ENCODE results near the gene RAD51B.

The RAD51B gene

GRCh38 chr14:68261092-68261842, 441.7 kb downstream of the RAD51B start:
- DNase-seq (ENCODE audit: insufficient read length, low spot score): no peak
- TF ChIP-seq POLR2AphosphoS5 (IDR thresholded peaks at IDR 0.05; ENCODE audit: low read depth, low read length): no peak
- no peak for TF ChIP-seq POU2F2 (IDR thresholded peaks at IDR 0.05; ENCODE audit: low read depth, low read length)
- TF ChIP-seq SPI1 (IDR thresholded peaks at IDR 0.05; ENCODE audit: low read depth, low read length): no peak
- TF ChIP-seq PAX5 (IDR thresholded peaks at IDR 0.05; ENCODE audit: insufficient read depth, low read length, severe bottlenecking): no peak
- TF ChIP-seq TAF1 (IDR thresholded peaks at IDR 0.05; ENCODE audit: low read depth, low read length): no peak
- no peak for TF ChIP-seq POLR2A (IDR thresholded peaks at IDR 0.05; ENCODE audit: low read depth, low read length)

GRCh38 chr14:68262567-68262966, 443.0 kb downstream of the RAD51B start:
- TF ChIP-seq PAX5 (IDR thresholded peaks at IDR 0.05; ENCODE audit: insufficient read depth, low read length, severe bottlenecking) (no peak), POLR2AphosphoS5 (IDR thresholded peaks at IDR 0.05; ENCODE audit: low read depth, low read length) (no peak), POLR2A (IDR thresholded peaks at IDR 0.05; ENCODE audit: low read depth, low read length) (no peak), POU2F2 (IDR thresholded peaks at IDR 0.05; ENCODE audit: low read depth, low read length) (no peak), SPI1 (IDR thresholded peaks at IDR 0.05; ENCODE audit: low read depth, low read length) (no peak), TAF1 (IDR thresholded peaks at IDR 0.05; ENCODE audit: low read depth, low read length) (no peak)
- DNase-seq (ENCODE audit: insufficient read length, low spot score) (no peak), FAIRE-seq (no peak)

More at GRCh38 chr14:68261092-68261842, 441.7 kb downstream of the RAD51B start:
- peak; percentile 26 for FAIRE-seq

- no peak for TF ChIP-seq SPI1 (IDR thresholded peaks at IDR 0.05; ENCODE audit: low read depth, low read length)
- TF ChIP-seq PAX5 (IDR thresholded peaks at IDR 0.05; ENCODE audit: insufficient read depth, low read length, severe bottlenecking): no peak
- TF ChIP-seq TAF1 (IDR thresholded peaks at IDR 0.05; ENCODE audit: low read depth, low read length): no peak
- 0 out of 2 replicates have a peak, but pooled peaks have one; percentile 29 for TF ChIP-seq POU2F2 (IDR thresholded peaks at IDR 0.05; ENCODE audit: low read depth, low read length)
- no peak for TF ChIP-seq POLR2AphosphoS5 (IDR thresholded peaks at IDR 0.05; ENCODE audit: low read depth, low read length)
- TF ChIP-seq POLR2A (IDR thresholded peaks at IDR 0.05; ENCODE audit: low read depth, low read length): no peak
- peak; percentile 68 for FAIRE-seq
- DNase-seq (ENCODE audit: insufficient read length, low spot score): no peak
Observed at GRCh38 chr14:68263563-68264259, 444.1 kb downstream of the RAD51B start.

GRCh38 chr14:68264260-68264569, 444.6 kb downstream of the RAD51B start:
- TF ChIP-seq SPI1 (IDR thresholded peaks at IDR 0.05; ENCODE audit: low read depth, low read length) (no peak), TAF1 (IDR thresholded peaks at IDR 0.05; ENCODE audit: low read depth, low read length) (no peak), PAX5 (IDR thresholded peaks at IDR 0.05; ENCODE audit: insufficient read depth, low read length, severe bottlenecking) (no peak), POU2F2 (IDR thresholded peaks at IDR 0.05; ENCODE audit: low read depth, low read length) (no peak), POLR2AphosphoS5 (IDR thresholded peaks at IDR 0.05; ENCODE audit: low read depth, low read length) (no peak), POLR2A (IDR thresholded peaks at IDR 0.05; ENCODE audit: low read depth, low read length) (no peak)
- DNase-seq (ENCODE audit: insufficient read length, low spot score) (no peak), FAIRE-seq (no peak)

GRCh38 chr14:68266998-68267397, 447.4 kb downstream of the RAD51B start:
- FAIRE-seq (peak; percentile 87), DNase-seq (ENCODE audit: insufficient read length, low spot score) (no peak)
- TF ChIP-seq SPI1 (IDR thresholded peaks at IDR 0.05; ENCODE audit: low read depth, low read length): peak; percentile 78
- no peak for TF ChIP-seq POU2F2 (IDR thresholded peaks at IDR 0.05; ENCODE audit: low read depth, low read length)

- FAIRE-seq: peak; percentile 99
- TF ChIP-seq SPI1 (IDR thresholded peaks at IDR 0.05; ENCODE audit: low read depth, low read length): peak; percentile 100
- peak; percentile 92 for TF ChIP-seq POU2F2 (IDR thresholded peaks at IDR 0.05; ENCODE audit: low read depth, low read length)
- no peak; the same call in 1 of the 2 replicates for TF ChIP-seq POLR2A (IDR thresholded peaks at IDR 0.05; ENCODE audit: low read depth, low read length)
- DNase-seq (ENCODE audit: insufficient read length, low spot score): no peak
Observed at GRCh38 chr14:68268197-68268596, 448.6 kb downstream of the RAD51B start.

GRCh38 chr14:68268719-68269118, 449.1 kb downstream of the RAD51B start:
- no peak for DNase-seq (ENCODE audit: insufficient read length, low spot score)
- no peak for FAIRE-seq
- no peak for TF ChIP-seq POU2F2 (IDR thresholded peaks at IDR 0.05; ENCODE audit: low read depth, low read length)
- TF ChIP-seq POLR2A (IDR thresholded peaks at IDR 0.05; ENCODE audit: low read depth, low read length): no peak
- TF ChIP-seq POLR2AphosphoS5 (IDR thresholded peaks at IDR 0.05; ENCODE audit: low read depth, low read length): no peak
- TF ChIP-seq PAX5 (IDR thresholded peaks at IDR 0.05; ENCODE audit: insufficient read depth, low read length, severe bottlenecking): no peak
- TF ChIP-seq TAF1 (IDR thresholded peaks at IDR 0.05; ENCODE audit: low read depth, low read length): no peak
- TF ChIP-seq SPI1 (IDR thresholded peaks at IDR 0.05; ENCODE audit: low read depth, low read length): no peak

GRCh38 chr14:68269136-68269927, 449.8 kb downstream of the RAD51B start:
- DNase-seq (ENCODE audit: insufficient read length, low spot score): no peak
- no peak for TF ChIP-seq PAX5 (IDR thresholded peaks at IDR 0.05; ENCODE audit: insufficient read depth, low read length, severe bottlenecking)
- TF ChIP-seq POLR2AphosphoS5 (IDR thresholded peaks at IDR 0.05; ENCODE audit: low read depth, low read length): no peak
- no peak for TF ChIP-seq POU2F2 (IDR thresholded peaks at IDR 0.05; ENCODE audit: low read depth, low read length)
- TF ChIP-seq POLR2A (IDR thresholded peaks at IDR 0.05; ENCODE audit: low read depth, low read length): no peak
- TF ChIP-seq TAF1 (IDR thresholded peaks at IDR 0.05; ENCODE audit: low read depth, low read length): no peak
- peak; percentile 90 for FAIRE-seq

GRCh38 chr14:68270342-68270741, 450.8 kb downstream of the RAD51B start:
- DNase-seq (ENCODE audit: insufficient read length, low spot score) (no peak), FAIRE-seq (no peak)
- TF ChIP-seq TAF1 (IDR thresholded peaks at IDR 0.05; ENCODE audit: low read depth, low read length) (no peak), PAX5 (IDR thresholded peaks at IDR 0.05; ENCODE audit: insufficient read depth, low read length, severe bottlenecking) (no peak), SPI1 (IDR thresholded peaks at IDR 0.05; ENCODE audit: low read depth, low read length) (no peak), POLR2AphosphoS5 (IDR thresholded peaks at IDR 0.05; ENCODE audit: low read depth, low read length) (no peak), POU2F2 (IDR thresholded peaks at IDR 0.05; ENCODE audit: low read depth, low read length) (no peak), POLR2A (IDR thresholded peaks at IDR 0.05; ENCODE audit: low read depth, low read length) (no peak)

Data from GM12891 (cell line).